Fibroblast of skin of right biceps (primary cell): ENCODE data around the gene SCGB1D1.

Experiments
- DNase-seq: peaks from one replicate; pipeline ENCODE4 v3.0.0-alpha.2; 2013

SCGB1D1 gene

GRCh38 chr11:62190011-62190410 is at the start of gene SCGB1D1:
Gene SCGB1D1 (plus strand): TSS chr11:62190216. CDS start chr11:62190285, 69 bp downstream.
- DNase-seq: no peak

- DNase-seq: no peak
Observed at GRCh38 chr11:62140304-62141110, 49.5 kb upstream of the SCGB1D1 start.

- DNase-seq: no peak
Observed at GRCh38 chr11:62141111-62142042, 48.6 kb upstream of the SCGB1D1 start.

- DNase-seq: no peak
Observed at GRCh38 chr11:62142043-62142375, 48.0 kb upstream of the SCGB1D1 start.

GRCh38 chr11:62142921-62143320 is 47.1 kb upstream of the SCGB1D1 start:
- no peak for DNase-seq

- DNase-seq: no peak
Observed at GRCh38 chr11:62143727-62144126, 46.3 kb upstream of the SCGB1D1 start.

GRCh38 chr11:62144641-62145255 is 45.3 kb upstream of the SCGB1D1 start:
- no peak for DNase-seq

- no peak for DNase-seq
Observed at GRCh38 chr11:62145261-62145871, 44.6 kb upstream of the SCGB1D1 start.

- no peak for DNase-seq
Observed at GRCh38 chr11:62146476-62147200, 43.4 kb upstream of the SCGB1D1 start.

GRCh38 chr11:62147545-62147944 is 42.5 kb upstream of the SCGB1D1 start:
- DNase-seq: no peak

- no peak for DNase-seq
Observed at GRCh38 chr11:62148271-62148980, 41.6 kb upstream of the SCGB1D1 start.

- DNase-seq: no peak
Observed at GRCh38 chr11:62149986-62150886, 39.8 kb upstream of the SCGB1D1 start.

- DNase-seq: no peak
Observed at GRCh38 chr11:62150887-62151736, 38.9 kb upstream of the SCGB1D1 start.

GRCh38 chr11:62151737-62152102 is 38.3 kb upstream of the SCGB1D1 start:
- DNase-seq: no peak

GRCh38 chr11:62152245-62153086 is 37.5 kb upstream of the SCGB1D1 start:
- DNase-seq: no peak

GRCh38 chr11:62153087-62153395 is 37.0 kb upstream of the SCGB1D1 start:
- DNase-seq: no peak

- no peak for DNase-seq
Observed at GRCh38 chr11:62153617-62154016, 36.4 kb upstream of the SCGB1D1 start.

GRCh38 chr11:62157603-62158002 is 32.4 kb upstream of the SCGB1D1 start:
- DNase-seq: no peak

GRCh38 chr11:62166371-62166770 is 23.6 kb upstream of the SCGB1D1 start:
- no peak for DNase-seq
